NCI-H69 (cell line): ENCODE measurements around the gene MSRB3.

Source experiments
- DNase-seq: peaks from one replicate; lab custom pipeline; 2025; lab: John Stamatoyannopoulos, UW

Gene MSRB3

GRCh38 chr12:65499167-65499566 is 220.7 kb downstream of the MSRB3 start:
- no peak for DNase-seq

- DNase-seq: no peak
These were observed 221.8 kb downstream of the MSRB3 start for GRCh38 chr12:65500091-65500900.

GRCh38 chr12:65501093-65501621 is 222.7 kb downstream of the MSRB3 start:
- DNase-seq: no peak

GRCh38 chr12:65501935-65502334 is 223.5 kb downstream of the MSRB3 start:
- no peak for DNase-seq

- no peak for DNase-seq
These were observed 225.9 kb downstream of the MSRB3 start for GRCh38 chr12:65504417-65504816.

- DNase-seq: no peak
These were observed 227.1 kb downstream of the MSRB3 start for GRCh38 chr12:65505386-65506121.

GRCh38 chr12:65508276-65509035 is 230.0 kb downstream of the MSRB3 start:
- no peak for DNase-seq

GRCh38 chr12:65510007-65510406 is 231.5 kb downstream of the MSRB3 start:
- DNase-seq: no peak

GRCh38 chr12:65510584-65511050 is 232.1 kb downstream of the MSRB3 start:
- DNase-seq: no peak

- no peak for DNase-seq
These were observed 232.8 kb downstream of the MSRB3 start for GRCh38 chr12:65511134-65511834.

GRCh38 chr12:65511912-65512311 is 233.4 kb downstream of the MSRB3 start:
- no peak for DNase-seq
